G401.6 (cell line): ENCODE results near the gene CCDC28A.

Source experiments
- FAIRE-seq: peaks from 2 replicates; lab custom pipeline; 2012; peaks lifted over from hg19 to GRCh38; lab: Jason Lieb, UNC

Gene CCDC28A

GRCh38 chr6:138795809-138796603 is 22.4 kb downstream of the CCDC28A start, which contains the start of gene ECT2L:
Gene ECT2L, plus strand, starts transcription at chr6:138796087. Its CDS starts 17,188 bp downstream, at chr6:138813275.
- FAIRE-seq, result no peak

GRCh38 chr6:138796771-138797170 is 23.2 kb downstream of the CCDC28A start:
- no peak for FAIRE-seq

- FAIRE-seq, result no peak
Measured at GRCh38 chr6:138797806-138798446, 24.4 kb downstream of the CCDC28A start.

GRCh38 chr6:138800377-138801150 is 27.0 kb downstream of the CCDC28A start:
- no peak for FAIRE-seq

- FAIRE-seq, result no peak
Measured at GRCh38 chr6:138803331-138803730, 29.8 kb downstream of the CCDC28A start.

- FAIRE-seq, result no peak
Measured at GRCh38 chr6:138803861-138804260, 30.3 kb downstream of the CCDC28A start.

- FAIRE-seq, result no peak
Measured at GRCh38 chr6:138805016-138805765, 31.6 kb downstream of the CCDC28A start.

GRCh38 chr6:138806889-138807288 is 33.3 kb downstream of the CCDC28A start:
- FAIRE-seq, result no peak

GRCh38 chr6:138809677-138810076 is 36.1 kb downstream of the CCDC28A start:
- no peak for FAIRE-seq

- no peak for FAIRE-seq
Measured at GRCh38 chr6:138811866-138812265, 38.3 kb downstream of the CCDC28A start.

- no peak for FAIRE-seq
Measured at GRCh38 chr6:138814179-138814834, 40.7 kb downstream of the CCDC28A start.

GRCh38 chr6:138815221-138815620 is 41.7 kb downstream of the CCDC28A start:
- FAIRE-seq, result no peak

GRCh38 chr6:138815797-138816528 is 42.4 kb downstream of the CCDC28A start:
- peak; percentile 96 for FAIRE-seq

- no peak for FAIRE-seq
Measured at GRCh38 chr6:138817799-138818198, 44.2 kb downstream of the CCDC28A start.

GRCh38 chr6:138818496-138819194 is 45.1 kb downstream of the CCDC28A start:
- FAIRE-seq, result no peak

GRCh38 chr6:138821519-138821918 is 48.0 kb downstream of the CCDC28A start:
- FAIRE-seq, result no peak

GRCh38 chr6:138824482-138825144 is 51.0 kb downstream of the CCDC28A start:
- FAIRE-seq, result no peak

- FAIRE-seq, result no peak
Measured at GRCh38 chr6:138830248-138830647, 56.7 kb downstream of the CCDC28A start.

- no peak for FAIRE-seq
Measured at GRCh38 chr6:138832182-138832581, 58.6 kb downstream of the CCDC28A start.
